C4-2B (cell line): ENCODE measurements around the gene OSM.

Experiments used
- CTCF ChIP-seq: fragments of 450-650 bp; conservative IDR thresholded peaks from 2 replicates; pipeline ENCODE4 v1.5.1; 2017; ENCODE audit warnings: mild to moderate bottlenecking
- ZFX ChIP-seq: fragments of 450-650 bp; IDR thresholded peaks from 2 replicates; pipeline ENCODE4 v1.6.1; 2017

- TF ChIP-seq CTCF (no peak; the same call in 1 of the 2 replicates), ZFX (no peak)
Measured at GRCh38 chr22:30297991-30298701, 31.5 kb upstream of the OSM start.
